Pulmonary artery endothelial cell (primary cell): ENCODE results near the gene MFSD12. TPM values are rescaled to one million over a fixed set of nuclear protein-coding genes. Genes with fewer than 3 reads are reported as not detected.

ENCODE experiments used
- DNase-seq: peaks from one replicate; pipeline ENCODE4 v3.0.0-alpha.2; 2011; ENCODE audit warnings: low read depth, low spot score
- total RNA-seq: library from RNA; depleted of rRNA; stranded (reverse); fragments of >200 nt; gene quantifications from 2 replicates; pipeline ENCODE4 v1.2.3, GENCODE V29; 2014

The MFSD12 gene
- total RNA-seq, 1 donor from 2014 or later = 65.7 TPM

- no peak for DNase-seq
Observed at GRCh38 chr19:3507371-3508120, 49.8 kb downstream of the MFSD12 start.

GRCh38 chr19:3506384-3507340, 50.7 kb downstream of the MFSD12 start:
- DNase-seq = no peak

GRCh38 chr19:3505598-3506383, 51.6 kb downstream of the MFSD12 start, which contains the start of gene FZR1:
Gene FZR1, plus strand, starts transcription at chr19:3506311. Its CDS starts 16,679 bp downstream, at chr19:3522990.
- peak; percentile 90 for DNase-seq

- DNase-seq = no peak
Observed at GRCh38 chr19:3504735-3505134, 52.7 kb downstream of the MFSD12 start.

GRCh38 chr19:3503036-3503572, 54.3 kb downstream of the MFSD12 start:
- no peak for DNase-seq

GRCh38 chr19:3501780-3502179, 55.6 kb downstream of the MFSD12 start:
- DNase-seq = no peak

- peak; percentile 88 for DNase-seq
Observed at GRCh38 chr19:3500429-3501101, 56.8 kb downstream of the MFSD12 start, which contains the start of gene DOHH. Gene DOHH, minus strand, starts transcription at chr19:3500674. Its CDS starts 3,860 bp downstream, at chr19:3496814.

- DNase-seq = no peak
Observed at GRCh38 chr19:3499738-3500428, 57.5 kb downstream of the MFSD12 start.

GRCh38 chr19:3497757-3498520, 59.4 kb downstream of the MFSD12 start:
- no peak for DNase-seq

GRCh38 chr19:3496392-3497273, 60.8 kb downstream of the MFSD12 start:
- no peak for DNase-seq

GRCh38 chr19:3494559-3494958, 62.8 kb downstream of the MFSD12 start:
- DNase-seq = no peak

Other genes with a start within 250 kb of the MFSD12 start
- gene NFIC, start 191.0 kb downstream of the MFSD12 start, total RNA-seq = 31.9 and 35.5 TPM in 2 replicates
- not detected in 2 replicates for gene SMIM24, start 77.1 kb downstream of the MFSD12 start, total RNA-seq
- not detected in 2 replicates for gene SMIM44, start 74.1 kb downstream of the MFSD12 start, total RNA-seq
- gene DOHH, start 56.9 kb downstream of the MFSD12 start, total RNA-seq = 15.6 and 22.4 TPM in 2 replicates
- 46.1 and 46.6 TPM in 2 replicates for gene FZR1, start 51.3 kb downstream of the MFSD12 start, total RNA-seq
- gene TEKTIP1, start 18.4 kb downstream of the MFSD12 start, total RNA-seq = not detected in 2 replicates
- gene HMG20B, start 15.4 kb upstream of the MFSD12 start, total RNA-seq = 91.2 and 99.7 TPM in 2 replicates
- 0.18 and 0.53 TPM in 2 replicates for gene GIPC3, start 27.9 kb upstream of the MFSD12 start, total RNA-seq
- gene TBXA2R, start 49.3 kb upstream of the MFSD12 start, total RNA-seq = 0.66 and 0.67 TPM in 2 replicates
- 33.8 and 41.9 TPM in 2 replicates for gene CACTIN, start 69.2 kb upstream of the MFSD12 start, total RNA-seq
- 15.4 and 22.5 TPM in 2 replicates for gene PIP5K1C, start 142.9 kb upstream of the MFSD12 start, total RNA-seq
- gene TJP3, start 150.8 kb upstream of the MFSD12 start, total RNA-seq = not detected in 2 replicates
- gene APBA3, start 204.1 kb upstream of the MFSD12 start, total RNA-seq = 17.5 and 29.0 TPM in 2 replicates
- 41.2 and 49.6 TPM in 2 replicates for gene MRPL54, start 205.1 kb upstream of the MFSD12 start, total RNA-seq
- not detected in 2 replicates for gene RAX2, start 214.6 kb upstream of the MFSD12 start, total RNA-seq
- gene MATK, start 228.8 kb upstream of the MFSD12 start, total RNA-seq = under 0.01 TPM in 1 of 2 replicates, not detected in the other